ENCODE measurements around the gene DYNC1I1.

The DYNC1I1 gene

DNA sequence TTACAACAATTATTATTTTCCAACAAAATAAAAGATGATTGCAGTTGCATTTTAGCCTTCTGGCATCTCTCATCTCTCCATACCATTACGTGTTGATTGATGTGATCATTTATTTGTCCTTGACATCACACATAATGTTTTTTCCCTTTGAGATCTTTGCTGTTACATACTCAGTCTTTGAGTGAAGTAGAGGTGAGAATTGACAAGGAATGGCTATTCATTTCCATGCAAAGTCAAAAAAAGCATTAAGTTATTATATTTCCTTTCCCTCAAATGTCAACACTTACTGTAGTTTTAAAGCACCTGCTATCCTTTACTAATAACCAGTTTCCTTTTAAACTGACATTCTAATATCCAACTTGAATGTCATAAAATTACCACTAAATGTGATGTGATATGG lies 33.6 kb downstream of the DYNC1I1 start:
- TF ChIP-seq, protein P1, sequence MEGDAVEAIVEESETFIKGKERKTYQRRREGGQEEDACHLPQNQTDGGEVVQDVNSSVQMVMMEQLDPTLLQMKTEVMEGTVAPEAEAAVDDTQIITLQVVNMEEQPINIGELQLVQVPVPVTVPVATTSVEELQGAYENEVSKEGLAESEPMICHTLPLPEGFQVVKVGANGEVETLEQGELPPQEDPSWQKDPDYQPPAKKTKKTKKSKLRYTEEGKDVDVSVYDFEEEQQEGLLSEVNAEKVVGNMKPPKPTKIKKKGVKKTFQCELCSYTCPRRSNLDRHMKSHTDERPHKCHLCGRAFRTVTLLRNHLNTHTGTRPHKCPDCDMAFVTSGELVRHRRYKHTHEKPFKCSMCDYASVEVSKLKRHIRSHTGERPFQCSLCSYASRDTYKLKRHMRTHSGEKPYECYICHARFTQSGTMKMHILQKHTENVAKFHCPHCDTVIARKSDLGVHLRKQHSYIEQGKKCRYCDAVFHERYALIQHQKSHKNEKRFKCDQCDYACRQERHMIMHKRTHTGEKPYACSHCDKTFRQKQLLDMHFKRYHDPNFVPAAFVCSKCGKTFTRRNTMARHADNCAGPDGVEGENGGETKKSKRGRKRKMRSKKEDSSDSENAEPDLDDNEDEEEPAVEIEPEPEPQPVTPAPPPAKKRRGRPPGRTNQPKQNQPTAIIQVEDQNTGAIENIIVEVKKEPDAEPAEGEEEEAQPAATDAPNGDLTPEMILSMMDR (IDR thresholded peaks at IDR 0.05; ENCODE audit: low read depth, low read length) = no peak

DNA sequence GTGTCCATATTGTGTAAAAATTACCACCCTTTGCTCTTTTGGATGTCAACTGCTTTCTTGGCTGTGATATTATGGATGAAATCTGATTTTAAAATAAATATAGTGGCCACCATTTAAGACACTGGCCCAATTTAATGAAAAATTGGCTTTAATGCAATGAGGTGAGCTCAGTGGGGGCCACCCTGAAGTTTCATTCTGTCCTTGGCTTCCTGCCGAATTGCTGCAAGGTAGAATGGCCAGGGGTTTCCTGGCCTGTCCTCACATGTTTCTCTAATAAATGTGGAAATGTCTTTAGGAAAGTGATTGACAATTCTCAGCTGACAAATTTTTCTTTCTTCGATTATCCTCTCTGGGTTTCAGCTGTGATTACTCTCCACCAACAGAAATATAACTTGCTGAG lies 36.0 kb downstream of the DYNC1I1 start:
- no peak for DNase-seq (ENCODE audit: extremely low read depth, low read depth)
- TF ChIP-seq, protein P1 (IDR thresholded peaks at IDR 0.05; ENCODE audit: low read depth, low read length) = no peak

More for the DNA sequence above, 33.6 kb downstream of the DYNC1I1 start:
- DNase-seq (ENCODE audit: extremely low read depth, low read depth) = no peak

DNA sequence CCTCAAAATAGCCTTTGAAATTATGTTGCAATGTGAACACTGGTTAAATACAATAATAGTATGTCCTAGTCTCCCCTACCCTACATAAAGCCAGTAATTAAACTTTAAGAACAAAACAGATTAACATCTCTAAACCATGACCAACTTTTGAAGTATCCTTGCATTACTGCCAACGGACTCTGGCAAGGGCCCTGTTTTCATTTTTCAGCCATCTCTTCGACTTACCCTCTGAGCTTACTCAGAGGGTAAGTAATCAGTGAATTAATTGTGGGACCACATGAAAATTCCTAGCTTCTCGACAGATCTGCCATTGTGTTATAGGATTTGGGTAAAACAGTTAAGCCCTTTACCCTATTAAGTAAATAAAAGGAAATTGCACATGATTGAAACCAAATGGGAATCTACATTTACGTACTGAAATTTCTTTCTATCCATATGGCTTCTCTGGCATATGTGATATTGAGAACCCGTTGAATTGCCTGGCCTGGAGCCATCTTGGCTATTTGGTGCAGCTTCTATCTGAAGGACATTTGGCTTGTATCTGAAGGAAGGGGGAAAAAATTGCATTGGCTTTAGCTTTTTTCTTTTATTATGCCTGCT lies 39.6 kb downstream of the DYNC1I1 start:
- peak; percentile 85 for DNase-seq (ENCODE audit: extremely low read depth, low read depth)
- TF ChIP-seq, protein P1 (IDR thresholded peaks at IDR 0.05; ENCODE audit: low read depth, low read length) = no peak

DNA sequence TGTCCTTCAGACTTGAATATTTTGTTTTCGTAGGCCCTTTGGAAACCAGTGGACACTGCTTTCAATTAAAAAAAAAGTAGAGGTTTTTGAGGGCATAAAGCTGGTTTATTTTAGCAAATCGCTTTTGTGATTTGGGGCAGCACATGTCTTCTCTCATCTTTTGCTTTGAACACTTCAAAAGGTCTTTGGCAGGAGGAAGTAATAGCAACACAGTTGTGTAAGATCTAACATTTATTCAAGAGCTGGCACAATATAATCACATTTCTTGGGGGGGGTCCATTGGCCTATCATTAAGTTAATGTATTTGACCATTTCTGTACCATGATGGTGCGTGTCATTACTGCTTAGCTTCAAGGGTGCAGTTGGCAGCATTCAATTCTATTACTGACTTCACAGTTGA lies 42.4 kb downstream of the DYNC1I1 start:
- no peak for DNase-seq (ENCODE audit: extremely low read depth, low read depth)
- TF ChIP-seq, protein P1 (IDR thresholded peaks at IDR 0.05; ENCODE audit: low read depth, low read length) = no peak

DNA sequence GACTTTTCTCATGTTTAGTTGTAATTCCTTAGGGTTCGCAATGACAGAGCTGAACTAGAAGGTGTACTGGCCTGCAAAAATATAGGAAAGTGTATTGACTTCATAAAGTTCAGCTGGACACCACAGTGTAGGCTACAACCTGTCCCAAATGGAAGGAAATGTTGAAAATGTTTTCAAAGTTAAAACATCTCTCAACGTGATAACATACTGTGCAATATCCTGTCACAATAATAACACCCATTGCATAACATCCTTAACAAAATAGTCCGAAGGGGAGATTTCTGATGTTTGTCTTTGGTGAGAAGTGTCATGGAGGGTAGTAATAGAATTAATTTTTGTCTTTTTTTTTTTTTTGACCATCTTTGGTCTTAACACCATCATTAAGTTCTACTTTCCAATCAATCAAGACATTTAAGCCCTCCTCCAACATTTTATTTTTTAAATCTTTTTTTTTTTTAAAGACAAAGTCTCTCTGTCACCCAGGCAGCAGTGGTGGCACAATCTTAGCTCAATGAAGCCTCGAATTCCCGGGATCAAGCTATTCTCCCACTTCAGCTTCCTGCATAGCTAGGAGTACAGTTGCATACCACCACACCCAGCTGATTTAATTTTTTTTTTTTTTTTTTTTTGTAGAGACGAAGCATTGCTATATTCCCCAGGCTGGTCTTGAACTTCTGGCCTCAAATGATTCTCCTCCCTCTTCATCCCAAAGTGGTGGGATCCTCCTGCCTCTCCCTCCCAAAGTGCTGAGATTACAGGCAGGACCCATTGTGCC lies 45.7 kb downstream of the DYNC1I1 start:
- DNase-seq (ENCODE audit: extremely low read depth, low read depth) = no peak
- TF ChIP-seq, protein P1 (IDR thresholded peaks at IDR 0.05; ENCODE audit: low read depth, low read length) = no peak

DNA sequence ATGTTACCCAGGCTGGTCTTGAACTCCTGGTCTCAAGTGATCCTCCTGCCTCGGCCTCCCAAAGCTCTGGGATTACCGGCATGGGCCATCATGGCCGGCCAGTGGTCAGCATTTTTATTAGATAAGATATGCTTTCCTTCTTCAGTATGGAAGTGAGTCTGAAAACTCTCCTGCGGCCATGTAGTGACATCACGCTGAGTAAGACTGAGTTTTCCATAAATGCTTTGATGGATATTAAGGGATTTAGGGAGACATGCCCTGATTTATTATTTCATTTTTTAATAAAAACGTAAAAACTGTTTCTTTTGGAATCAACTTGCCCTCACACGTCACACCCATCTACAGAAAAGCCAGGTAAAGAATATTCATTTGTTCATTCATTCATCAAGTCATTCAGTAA lies 48.4 kb downstream of the DYNC1I1 start:
- no peak for DNase-seq (ENCODE audit: extremely low read depth, low read depth)
- TF ChIP-seq, protein P1 (IDR thresholded peaks at IDR 0.05; ENCODE audit: low read depth, low read length) = no peak

DNA sequence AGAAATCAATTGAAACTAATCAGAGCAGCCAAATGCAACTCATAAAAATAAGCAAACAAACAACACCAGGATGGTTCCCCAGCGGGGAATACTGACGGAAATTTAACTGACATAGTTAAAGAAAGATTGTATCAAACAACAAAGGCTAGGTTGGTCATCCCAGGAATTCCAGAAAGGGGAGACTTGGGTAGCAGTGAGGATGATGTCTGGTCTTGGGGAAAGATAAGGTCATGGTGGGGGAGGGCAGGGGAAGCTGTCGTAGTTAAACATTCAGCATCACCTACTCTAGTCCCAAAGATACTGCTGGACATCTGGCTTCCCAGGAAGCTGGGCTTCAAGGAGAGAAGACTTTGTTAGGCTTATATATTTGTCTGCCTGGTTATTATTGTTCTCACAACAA lies 50.4 kb downstream of the DYNC1I1 start:
- no peak for DNase-seq (ENCODE audit: extremely low read depth, low read depth)
- TF ChIP-seq, protein P1 (IDR thresholded peaks at IDR 0.05; ENCODE audit: low read depth, low read length) = no peak

All from AG09319 (cell line).